Measurements from ENCODE around the gene DESI2.

Gene DESI2

GRCh38 chr1:244700808-244701207 is 47.9 kb downstream of the DESI2 start:
- in situ Hi-C loops (cut with HindIII; ENCODE audit: low pct_unique_long_range_greater_than_20kb, low sequenced_read_pairs), result no loop called here
- no peak for DNase-seq (ENCODE audit: low read depth in 1 of 2, low spot score in 1 of 2)
- TF ChIP-seq JUND (IDR thresholded peaks at IDR 0.05; ENCODE audit: low read depth), result no peak

- in situ Hi-C loops (cut with HindIII; ENCODE audit: low pct_unique_long_range_greater_than_20kb, low sequenced_read_pairs), result no loop called here
- TF ChIP-seq JUND (IDR thresholded peaks at IDR 0.05; ENCODE audit: low read depth), result no peak
- no peak for DNase-seq (ENCODE audit: low read depth in 1 of 2, low spot score in 1 of 2)
Measured at GRCh38 chr1:244702620-244703019, 49.7 kb downstream of the DESI2 start.

GRCh38 chr1:244704107-244704506 is 51.2 kb downstream of the DESI2 start:
- in situ Hi-C loops (cut with HindIII; ENCODE audit: low pct_unique_long_range_greater_than_20kb, low sequenced_read_pairs), result no loop called here
- no peak for TF ChIP-seq JUND (IDR thresholded peaks at IDR 0.05; ENCODE audit: low read depth)
- DNase-seq (ENCODE audit: low read depth in 1 of 2, low spot score in 1 of 2), result no peak

GRCh38 chr1:244705261-244706234 is 52.6 kb downstream of the DESI2 start:
- no peak for DNase-seq (ENCODE audit: low read depth in 1 of 2, low spot score in 1 of 2)
- in situ Hi-C loops (cut with HindIII; ENCODE audit: low pct_unique_long_range_greater_than_20kb, low sequenced_read_pairs), result no loop called here
- TF ChIP-seq JUND (IDR thresholded peaks at IDR 0.05; ENCODE audit: low read depth), result no peak

GRCh38 chr1:244709076-244709475 is 56.1 kb downstream of the DESI2 start:
- DNase-seq (ENCODE audit: low read depth in 1 of 2, low spot score in 1 of 2), result no peak
- in situ Hi-C loops (cut with HindIII; ENCODE audit: low pct_unique_long_range_greater_than_20kb, low sequenced_read_pairs), result no loop called here
- TF ChIP-seq JUND (IDR thresholded peaks at IDR 0.05; ENCODE audit: low read depth), result no peak

GRCh38 chr1:244709476-244710368 is 56.8 kb downstream of the DESI2 start:
- TF ChIP-seq JUND (IDR thresholded peaks at IDR 0.05; ENCODE audit: low read depth), result no peak
- no peak for DNase-seq (ENCODE audit: low read depth in 1 of 2, low spot score in 1 of 2)
- in situ Hi-C loops (cut with HindIII; ENCODE audit: low pct_unique_long_range_greater_than_20kb, low sequenced_read_pairs), result no loop called here

- no peak for TF ChIP-seq JUND (IDR thresholded peaks at IDR 0.05; ENCODE audit: low read depth)
- in situ Hi-C loops (cut with HindIII; ENCODE audit: low pct_unique_long_range_greater_than_20kb, low sequenced_read_pairs), result no loop called here
- DNase-seq (ENCODE audit: low read depth in 1 of 2, low spot score in 1 of 2), result no peak
Measured at GRCh38 chr1:244710474-244711062, 57.6 kb downstream of the DESI2 start.

GRCh38 chr1:244712669-244713068 is 59.7 kb downstream of the DESI2 start:
- in situ Hi-C loops (cut with HindIII; ENCODE audit: low pct_unique_long_range_greater_than_20kb, low sequenced_read_pairs), result no loop called here
- TF ChIP-seq JUND (IDR thresholded peaks at IDR 0.05; ENCODE audit: low read depth), result no peak
- DNase-seq (ENCODE audit: low read depth in 1 of 2, low spot score in 1 of 2), result no peak

- no peak for DNase-seq (ENCODE audit: low read depth in 1 of 2, low spot score in 1 of 2)
- no peak for TF ChIP-seq JUND (IDR thresholded peaks at IDR 0.05; ENCODE audit: low read depth)
- in situ Hi-C loops (cut with HindIII; ENCODE audit: low pct_unique_long_range_greater_than_20kb, low sequenced_read_pairs), result no loop called here
Measured at GRCh38 chr1:244713332-244713731, 60.4 kb downstream of the DESI2 start.

- in situ Hi-C loops (cut with HindIII; ENCODE audit: low pct_unique_long_range_greater_than_20kb, low sequenced_read_pairs), result no loop called here
- DNase-seq (ENCODE audit: low read depth in 1 of 2, low spot score in 1 of 2), result no peak
- TF ChIP-seq JUND (IDR thresholded peaks at IDR 0.05; ENCODE audit: low read depth), result no peak
Measured at GRCh38 chr1:244727871-244728474, 75.0 kb downstream of the DESI2 start.

GRCh38 chr1:244730153-244730933 is 77.4 kb downstream of the DESI2 start:
- peak; percentile 42 to 60 for DNase-seq (ENCODE audit: low read depth in 1 of 2, low spot score in 1 of 2)
- in situ Hi-C loops (cut with HindIII; ENCODE audit: low pct_unique_long_range_greater_than_20kb, low sequenced_read_pairs), result no loop called here
- no peak for TF ChIP-seq JUND (IDR thresholded peaks at IDR 0.05; ENCODE audit: low read depth)
